HEK293 (cell line): ENCODE measurements around the gene GDF7.

Source experiments
- CTCF ChIA-PET: fragments of 350-600 bp; formaldehyde crosslinking; extraction: SDS; loops from one replicate; lab custom pipeline; 2021; ENCODE audit warnings: antibody characterized with exemption; lab: Yijun Ruan, JAX
- POLR2A ChIA-PET: fragments of 300-600 bp; formaldehyde crosslinking; extraction: SDS; loops from one replicate; lab custom pipeline; 2020; ENCODE audit warnings: antibody characterized with exemption, inconsistent platforms; lab: Yijun Ruan, JAX
- H3K27ac ChIP-seq: fragments of 200-500 bp; sonication (Bioruptor generic); 2 replicates; pipeline ENCODE4 v1.5.1; 2014; ENCODE audit warnings: low read depth, low read length, control low read depth, inconsistent platforms; ENCODE audit errors: extremely low read depth
- H3K36me3 ChIP-seq, 2 experiments: fragments of 200-500 bp in 1 of 2; sonication (Bioruptor generic) in 1 of 2; 1 replicate in 1 of 2; 2 replicates in 1 of 2; pipeline ENCODE4 v1.5.1; 2014 to 2017; ENCODE audit warnings: inconsistent platforms in 2 of 2, low read length in 2 of 2; ENCODE audit not compliant: control insufficient read depth in 2 of 2, insufficient read depth in 1 of 2
- H3K4me1 ChIP-seq: fragments of 200-500 bp; sonication (Bioruptor generic); 2 replicates; pipeline ENCODE4 v1.5.1; 2014; ENCODE audit warnings: mild to moderate bottlenecking, low read length, inconsistent platforms; ENCODE audit not compliant: control insufficient read depth, insufficient read depth
- H3K4me3 ChIP-seq: 2 replicates; pipeline ENCODE4 v1.5.1; 2011; ENCODE audit warnings: low read depth, mild to moderate bottlenecking, control low read depth, low read length, moderate library complexity
- H3K9me3 ChIP-seq: fragments of 200-500 bp; sonication (Bioruptor generic); 2 replicates; pipeline ENCODE4 v1.5.1; 2014; ENCODE audit warnings: low read depth, low read length, inconsistent platforms; ENCODE audit not compliant: control insufficient read depth, insufficient read depth
- ELK4 ChIP-seq: IDR thresholded peaks from 2 replicates; pipeline ENCODE4 v1.6.1; 2011; ENCODE audit warnings: mild to moderate bottlenecking, low read depth, low read length, borderline replicate concordance
- HIC1 ChIP-seq: fragments of 450-650 bp; formaldehyde crosslinking; IDR thresholded peaks from 2 replicates; pipeline ENCODE4 v1.5.1; 2016; ENCODE audit warnings: missing biosample characterization, missing genetic modification characterization
- HOXA7 ChIP-seq: sonication (generic); formaldehyde crosslinking; IDR thresholded peaks from 2 replicates; pipeline ENCODE4 v1.8.1; 2022; ENCODE audit warnings: missing genetic modification reagents, borderline replicate concordance
- IKZF3 ChIP-seq: fragments of 450-650 bp; IDR thresholded peaks from 2 replicates; pipeline ENCODE4 v1.5.0; 2018; ENCODE audit warnings: missing biosample characterization, mild to moderate bottlenecking, missing genetic modification characterization, moderate library complexity
- REST ChIP-seq: fragments of 450-650 bp; formaldehyde crosslinking; IDR thresholded peaks from 2 replicates; pipeline ENCODE4 v1.5.1; 2016; ENCODE audit warnings: missing biosample characterization, missing genetic modification characterization
- SCRT1 ChIP-seq: fragments of 450-650 bp; formaldehyde crosslinking; IDR thresholded peaks from 2 replicates; pipeline ENCODE4 v1.5.1; 2016; ENCODE audit warnings: missing biosample characterization, missing genetic modification characterization, borderline replicate concordance
- SCRT2 ChIP-seq: fragments of 450-650 bp; formaldehyde crosslinking; IDR thresholded peaks from 2 replicates; pipeline ENCODE4 v1.5.1; 2016; ENCODE audit warnings: missing biosample characterization, missing genetic modification characterization
- SP2 ChIP-seq: fragments of 450-650 bp; formaldehyde crosslinking; IDR thresholded peaks from 2 replicates; pipeline ENCODE4 v1.5.1; 2016; ENCODE audit warnings: missing biosample characterization, missing genetic modification characterization
- TCF7L2 ChIP-seq: IDR thresholded peaks from 2 replicates; pipeline ENCODE4 v1.6.1; 2011; ENCODE audit warnings: low read depth, mild to moderate bottlenecking, inconsistent platforms, low read length, moderate library complexity, borderline replicate concordance
- TRIM28 ChIP-seq: IDR thresholded peaks from 2 replicates; pipeline ENCODE4 v1.6.1; 2011; ENCODE audit warnings: low read length, control low read depth, borderline replicate concordance
- ZBTB17 ChIP-seq: fragments of 450-650 bp; formaldehyde crosslinking; IDR thresholded peaks from 2 replicates; pipeline ENCODE4 v1.5.1; 2016; ENCODE audit warnings: missing biosample characterization, missing genetic modification characterization
- ZNF292 ChIP-seq: fragments of 450-650 bp; formaldehyde crosslinking; IDR thresholded peaks from 2 replicates; pipeline ENCODE4 v1.5.1; 2016; ENCODE audit warnings: low read depth, missing biosample characterization, missing genetic modification characterization, borderline replicate concordance
- ZNF341 ChIP-seq: fragments of 450-650 bp; formaldehyde crosslinking; IDR thresholded peaks from 2 replicates; pipeline ENCODE4; 2016; ENCODE audit warnings: low read depth, missing biosample characterization, missing genetic modification characterization
- ZNF433 ChIP-seq: fragments of 450-650 bp; formaldehyde crosslinking; IDR thresholded peaks from 2 replicates; pipeline ENCODE4 v1.5.1; 2016; ENCODE audit warnings: missing biosample characterization, missing genetic modification characterization, low read depth
- ZNF488 ChIP-seq: fragments of 450-650 bp; formaldehyde crosslinking; IDR thresholded peaks from 2 replicates; pipeline ENCODE4 v1.5.1; 2016; ENCODE audit warnings: missing biosample characterization, missing genetic modification characterization
- ZNF585B ChIP-seq: fragments of 450-650 bp; formaldehyde crosslinking; IDR thresholded peaks from 2 replicates; pipeline ENCODE4 v1.5.1; 2016; ENCODE audit warnings: missing biosample characterization, missing genetic modification characterization
- ZNF654 ChIP-seq: fragments of 450-650 bp; formaldehyde crosslinking; IDR thresholded peaks from 2 replicates; pipeline ENCODE4 v1.5.1; 2016; ENCODE audit warnings: low read depth, missing biosample characterization, missing genetic modification characterization
- ZNF704 ChIP-seq: fragments of 450-650 bp; formaldehyde crosslinking; IDR thresholded peaks from 2 replicates; pipeline ENCODE4 v1.5.1; 2016; ENCODE audit warnings: missing biosample characterization, missing genetic modification characterization
- ZNF747 ChIP-seq: fragments of 450-650 bp; formaldehyde crosslinking; IDR thresholded peaks from 2 replicates; pipeline ENCODE4 v1.5.1; 2016; ENCODE audit warnings: missing biosample characterization, missing genetic modification characterization
- TF ChIP-seq, protein P1 (sequence below): fragments of 450-650 bp; formaldehyde crosslinking; IDR thresholded peaks from 2 replicates; pipeline ENCODE4 v1.5.1; 2016; ENCODE audit warnings: missing biosample characterization, missing genetic modification characterization

GDF7 gene

GRCh38 chr2:20660506-20661420, 6.2 kb upstream of the GDF7 start (continued):
- TF ChIP-seq ELK4 = no peak
- no peak for TF ChIP-seq SP2

- ChIA-PET CTCF (interaction anchor here (0.6 to 6.5 kb wide), 68 partner anchors 8 to 655 kb away, joined by 3 to 147 read pairs (median 4); partner anchors contain the start of gene HS1BP3), POLR2A (interaction anchor here (1.0 to 1.5 kb wide), 4 partner anchors 11 to 215 kb away, joined by 3 to 5 read pairs (median 4); partner anchors contain the start of genes HS1BP3, LDAH and RHOB)
- Histone ChIP-seq H3K9me3 (no peaks in the 10 kb centered on the region), H3K4me3 (no peak overlapping the region), H3K27ac (no peak overlapping the region), H3K36me3 (no peaks in the 10 kb centered on the region), H3K4me1 (no peaks in the 10 kb centered on the region)
- TF ChIP-seq HIC1 (no peak), ZNF585B (tag by site-specific recombination) (no peak), ZNF341 (tag by site-specific recombination) (peak; percentile 28; the same call in 1 of the 2 replicates), SCRT1 (tag by site-specific recombination) (peak; percentile 53; the same call in 1 of the 2 replicates), TRIM28 (no peak), REST (tag by site-specific recombination) (no peak), HOXA7 (CRISPR knock-in tag) (no peak), ZNF747 (tag by site-specific recombination) (no peak), ZBTB17 (tag by site-specific recombination) (peak; percentile 38; the same call in 1 of the 2 replicates), TCF7L2 (no peak), IKZF3 (tag by site-specific recombination) (no peak), ZNF292 (tag by site-specific recombination) (no peak), SCRT2 (tag by site-specific recombination) (peak; percentile 87), ZNF654 (tag by site-specific recombination) (peak; percentile 89), ZNF433 (tag by site-specific recombination) (no peak), ZNF704 (tag by site-specific recombination) (no peak), ZNF488 (tag by site-specific recombination) (no peak)
- TF ChIP-seq, protein P1, sequence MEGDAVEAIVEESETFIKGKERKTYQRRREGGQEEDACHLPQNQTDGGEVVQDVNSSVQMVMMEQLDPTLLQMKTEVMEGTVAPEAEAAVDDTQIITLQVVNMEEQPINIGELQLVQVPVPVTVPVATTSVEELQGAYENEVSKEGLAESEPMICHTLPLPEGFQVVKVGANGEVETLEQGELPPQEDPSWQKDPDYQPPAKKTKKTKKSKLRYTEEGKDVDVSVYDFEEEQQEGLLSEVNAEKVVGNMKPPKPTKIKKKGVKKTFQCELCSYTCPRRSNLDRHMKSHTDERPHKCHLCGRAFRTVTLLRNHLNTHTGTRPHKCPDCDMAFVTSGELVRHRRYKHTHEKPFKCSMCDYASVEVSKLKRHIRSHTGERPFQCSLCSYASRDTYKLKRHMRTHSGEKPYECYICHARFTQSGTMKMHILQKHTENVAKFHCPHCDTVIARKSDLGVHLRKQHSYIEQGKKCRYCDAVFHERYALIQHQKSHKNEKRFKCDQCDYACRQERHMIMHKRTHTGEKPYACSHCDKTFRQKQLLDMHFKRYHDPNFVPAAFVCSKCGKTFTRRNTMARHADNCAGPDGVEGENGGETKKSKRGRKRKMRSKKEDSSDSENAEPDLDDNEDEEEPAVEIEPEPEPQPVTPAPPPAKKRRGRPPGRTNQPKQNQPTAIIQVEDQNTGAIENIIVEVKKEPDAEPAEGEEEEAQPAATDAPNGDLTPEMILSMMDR = peak; percentile 86
Observed at GRCh38 chr2:20661421-20662307, 5.3 kb upstream of the GDF7 start.
